LNCAP (cell line): ENCODE results near the gene AP5Z1.
A peak's percentile ranks its signal among the peaks of the same experiment; 100 is the strongest.

Experiments used
- TF ChIP-seq, protein P1 (sequence below): fragments of 450-650 bp; IDR thresholded peaks from 2 replicates; pipeline ENCODE4 v1.5.1; 2017; ENCODE audit warnings: mild to moderate bottlenecking

The AP5Z1 gene

GRCh38 chr7:4748231-4748681 lies 27.2 kb upstream of the AP5Z1 start:
- TF ChIP-seq, protein P1, sequence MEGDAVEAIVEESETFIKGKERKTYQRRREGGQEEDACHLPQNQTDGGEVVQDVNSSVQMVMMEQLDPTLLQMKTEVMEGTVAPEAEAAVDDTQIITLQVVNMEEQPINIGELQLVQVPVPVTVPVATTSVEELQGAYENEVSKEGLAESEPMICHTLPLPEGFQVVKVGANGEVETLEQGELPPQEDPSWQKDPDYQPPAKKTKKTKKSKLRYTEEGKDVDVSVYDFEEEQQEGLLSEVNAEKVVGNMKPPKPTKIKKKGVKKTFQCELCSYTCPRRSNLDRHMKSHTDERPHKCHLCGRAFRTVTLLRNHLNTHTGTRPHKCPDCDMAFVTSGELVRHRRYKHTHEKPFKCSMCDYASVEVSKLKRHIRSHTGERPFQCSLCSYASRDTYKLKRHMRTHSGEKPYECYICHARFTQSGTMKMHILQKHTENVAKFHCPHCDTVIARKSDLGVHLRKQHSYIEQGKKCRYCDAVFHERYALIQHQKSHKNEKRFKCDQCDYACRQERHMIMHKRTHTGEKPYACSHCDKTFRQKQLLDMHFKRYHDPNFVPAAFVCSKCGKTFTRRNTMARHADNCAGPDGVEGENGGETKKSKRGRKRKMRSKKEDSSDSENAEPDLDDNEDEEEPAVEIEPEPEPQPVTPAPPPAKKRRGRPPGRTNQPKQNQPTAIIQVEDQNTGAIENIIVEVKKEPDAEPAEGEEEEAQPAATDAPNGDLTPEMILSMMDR: no peak

- TF ChIP-seq, protein P1: no peak
Measured at GRCh38 chr7:4749363-4749762, 26.1 kb upstream of the AP5Z1 start.

- TF ChIP-seq, protein P1: no peak
Measured at GRCh38 chr7:4749798-4750197, 25.6 kb upstream of the AP5Z1 start.

DNA sequence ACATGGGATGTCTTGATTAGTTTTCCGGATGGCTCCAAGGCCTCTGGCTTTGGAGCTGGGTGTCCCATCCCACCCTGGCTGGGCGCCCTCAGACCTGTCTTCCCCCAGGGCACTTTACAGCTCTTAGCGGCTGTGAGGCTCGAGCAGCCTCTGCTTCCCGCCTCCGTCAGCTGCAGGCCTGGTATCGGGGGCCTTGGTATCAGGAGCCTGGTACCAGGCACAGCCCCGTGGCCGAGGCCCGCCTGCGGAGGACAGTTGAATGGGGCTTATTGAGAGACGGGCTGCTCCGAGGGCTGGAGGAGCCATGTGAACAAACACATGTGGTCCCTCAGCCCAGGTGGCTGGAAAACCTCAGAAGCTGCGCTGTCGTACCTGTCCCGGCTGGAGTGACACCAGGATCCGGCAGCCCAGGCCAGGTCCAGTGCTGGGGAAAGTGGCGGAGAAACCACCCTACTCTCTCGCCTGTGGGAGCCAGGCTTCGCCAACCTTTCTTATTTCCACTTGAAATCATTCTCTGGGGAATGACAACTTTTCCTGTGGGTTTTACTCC lies 23.9 kb upstream of the AP5Z1 start:
- TF ChIP-seq, protein P1: no peak

DNA sequence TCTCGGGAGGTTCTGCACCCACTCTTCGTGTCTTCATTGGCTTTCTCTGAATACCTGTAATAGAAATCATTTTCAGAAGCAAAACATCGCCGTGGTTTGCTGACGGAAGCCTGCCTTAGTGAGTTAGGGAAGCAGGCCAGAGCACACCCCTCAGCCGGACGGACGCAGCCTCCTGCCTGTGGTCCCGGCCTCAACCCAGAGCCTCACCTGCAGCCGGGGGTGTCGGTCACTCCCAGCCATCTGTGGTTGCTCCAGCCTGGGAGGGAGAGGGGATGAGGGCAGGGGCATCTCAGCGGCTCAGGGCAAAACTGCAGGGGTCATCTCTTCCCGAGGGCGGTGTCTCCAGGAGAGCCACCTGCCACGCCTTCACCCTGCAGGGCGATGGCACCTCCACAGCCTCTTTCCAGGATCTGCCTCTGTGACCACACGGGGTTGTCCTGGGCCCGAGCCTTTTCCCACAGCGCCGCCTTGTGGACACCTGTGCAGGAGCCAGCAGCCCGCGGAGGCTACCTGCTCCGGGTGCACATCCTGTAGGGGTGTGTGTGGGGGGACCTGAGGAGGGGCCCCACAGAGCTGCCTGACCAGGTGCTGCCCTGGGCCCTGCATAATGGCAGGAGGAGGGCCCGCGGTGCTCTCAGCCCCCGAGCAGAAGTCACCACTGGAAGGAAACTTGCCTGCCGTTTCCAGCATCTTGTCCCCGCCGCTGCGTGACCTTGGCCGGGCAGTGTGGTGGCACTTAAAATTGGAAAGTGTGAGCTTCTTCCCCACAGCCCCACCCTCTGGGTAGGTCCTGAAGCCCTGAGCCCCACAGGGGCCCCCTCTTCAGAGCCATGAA lies 21.6 kb upstream of the AP5Z1 start:
- TF ChIP-seq, protein P1: peak; percentile 97

DNA sequence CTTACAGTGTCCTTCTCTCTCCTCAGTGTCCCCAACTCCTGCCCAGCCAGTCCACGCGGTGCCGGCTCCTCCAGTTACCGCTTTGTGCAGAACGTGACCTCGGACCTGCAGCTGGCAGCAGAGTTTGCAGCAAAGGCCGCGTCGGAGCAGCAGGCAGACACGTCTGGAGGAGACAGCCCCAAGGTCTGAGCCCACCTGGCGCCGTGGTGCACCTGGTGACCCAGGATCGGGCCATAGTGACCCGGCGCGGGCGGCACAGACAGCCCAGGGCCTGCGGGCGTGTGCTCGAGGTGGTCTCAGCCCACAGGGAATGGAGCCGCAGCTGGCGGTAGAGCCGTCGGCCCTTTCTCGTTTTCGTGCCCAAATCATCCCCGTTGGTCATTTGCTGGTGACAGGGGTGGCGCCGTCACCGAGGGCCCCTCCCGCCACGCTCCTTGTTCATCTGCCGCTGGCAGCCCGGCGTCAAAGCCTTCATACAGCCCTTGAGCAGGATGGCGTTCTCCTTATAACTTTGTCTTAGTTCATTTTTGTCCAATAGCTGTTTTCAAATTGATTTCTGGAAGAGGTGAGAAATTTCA lies 20.9 kb upstream of the AP5Z1 start:
- TF ChIP-seq, protein P1: no peak

GRCh38 chr7:4755045-4755444 lies 20.4 kb upstream of the AP5Z1 start:
- TF ChIP-seq, protein P1: no peak
